8988T (cell line): ENCODE data around the gene SYPL1.

Experiments
- DNase-seq: peaks from one replicate; pipeline ENCODE4 v3.0.0; 2011

The SYPL1 gene

GRCh38 chr7:106089647-106090046 is 22.5 kb downstream of the SYPL1 start:
- DNase-seq: no peak

DNA sequence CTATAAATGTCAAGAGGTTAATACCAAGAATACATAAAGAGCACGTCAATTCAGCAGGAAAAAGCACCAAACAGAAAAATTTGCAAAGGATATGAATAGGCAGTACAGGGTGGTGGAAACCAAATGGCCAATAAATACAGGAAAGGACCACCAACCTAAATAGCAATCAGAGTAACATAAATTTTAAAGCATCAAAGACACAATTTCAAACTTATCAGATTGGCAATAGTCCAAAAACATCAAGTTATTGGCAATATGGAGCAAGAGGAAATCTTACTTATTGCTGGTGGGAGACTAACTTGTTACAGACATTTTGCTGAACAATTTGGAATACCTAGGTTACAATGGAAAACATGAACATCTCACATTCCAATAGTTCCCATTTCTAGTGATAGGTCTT is 24.1 kb downstream of the SYPL1 start:
- no peak for DNase-seq

GRCh38 chr7:106086062-106086461 is 26.1 kb downstream of the SYPL1 start:
- DNase-seq: no peak

GRCh38 chr7:106085015-106085414 is 27.1 kb downstream of the SYPL1 start:
- no peak for DNase-seq

GRCh38 chr7:106083717-106084116 is 28.4 kb downstream of the SYPL1 start:
- DNase-seq: no peak

- DNase-seq: no peak
Measured at GRCh38 chr7:106082087-106082854, 29.8 kb downstream of the SYPL1 start.

DNA sequence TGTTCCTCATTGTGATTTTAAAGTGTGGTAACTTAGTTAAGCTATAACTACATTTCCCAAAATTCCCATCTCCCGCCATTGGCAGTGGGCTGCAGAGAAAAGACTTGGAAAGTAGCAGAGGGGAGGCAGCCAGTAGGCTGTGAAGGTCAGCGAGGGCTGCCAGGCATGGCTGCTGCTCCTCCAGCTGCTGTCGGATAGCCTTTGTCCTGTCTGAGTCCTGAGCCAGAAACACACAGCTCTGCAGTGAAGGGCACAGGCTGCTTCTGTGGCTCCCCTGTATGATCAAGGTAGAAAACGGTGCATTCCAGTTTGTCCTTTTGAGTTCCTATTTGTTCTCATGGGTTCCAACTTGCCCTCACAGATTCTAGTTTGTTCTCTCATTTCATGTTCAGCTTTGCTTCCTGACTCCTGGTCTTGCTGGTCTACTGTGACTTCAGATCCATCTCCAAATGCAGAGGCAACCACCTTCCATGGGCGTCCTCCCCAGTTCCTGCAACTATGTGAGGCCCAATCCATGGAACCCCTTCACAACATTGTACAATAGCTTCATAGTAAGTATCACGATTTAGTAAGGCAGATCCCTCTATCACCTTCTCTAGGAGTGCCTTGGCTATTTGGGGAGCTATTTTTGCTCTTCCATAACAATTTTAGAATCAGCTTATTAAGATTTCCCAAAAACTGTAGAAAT is 31.7 kb downstream of the SYPL1 start:
- no peak for DNase-seq

- no peak for DNase-seq
Measured at GRCh38 chr7:106076537-106076936, 35.6 kb downstream of the SYPL1 start.

GRCh38 chr7:106075937-106076336 is 36.2 kb downstream of the SYPL1 start:
- DNase-seq: no peak

DNA sequence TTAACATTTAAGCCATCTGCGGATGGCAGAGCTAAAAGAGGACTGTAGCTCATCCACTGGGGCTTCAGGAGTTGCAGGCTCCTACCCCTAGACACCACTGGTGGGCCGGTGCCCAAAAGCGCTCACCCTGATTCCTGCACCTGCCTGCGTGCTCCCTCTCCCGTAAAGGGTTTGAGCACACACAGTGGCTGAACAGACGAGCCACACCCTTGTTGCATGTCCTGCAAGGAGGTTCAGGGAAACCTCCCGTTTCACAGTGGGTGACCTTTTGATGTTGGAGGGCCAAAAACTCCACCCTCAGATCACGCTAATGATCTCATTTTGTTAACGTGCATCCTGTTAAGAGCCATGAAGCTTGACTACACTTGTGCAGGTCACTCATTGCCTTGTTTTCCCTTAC is 37.9 kb downstream of the SYPL1 start:
- no peak for DNase-seq

DNA sequence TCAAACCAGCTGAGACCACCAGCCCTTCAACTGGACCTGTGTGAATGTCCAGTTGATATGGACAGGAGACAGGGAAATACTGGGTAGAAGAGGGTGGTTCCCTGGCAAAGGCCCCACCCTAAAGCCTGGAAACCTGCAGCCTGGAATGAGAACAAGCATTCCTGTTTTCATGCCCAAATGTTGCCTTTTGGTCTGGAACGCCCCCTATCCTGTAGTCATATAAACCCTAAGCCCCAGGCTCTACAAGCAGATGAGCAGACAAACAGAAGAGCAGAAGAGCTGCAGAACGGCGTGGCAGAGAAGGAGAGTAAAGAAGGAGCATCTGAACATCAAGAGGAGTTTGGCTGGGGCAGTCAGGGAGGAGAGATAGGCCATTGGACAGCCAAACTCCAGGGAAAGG is 38.4 kb downstream of the SYPL1 start:
- DNase-seq: no peak

GRCh38 chr7:106072715-106073091 is 39.4 kb downstream of the SYPL1 start:
- no peak for DNase-seq

GRCh38 chr7:106071999-106072714 is 40.0 kb downstream of the SYPL1 start:
- DNase-seq: no peak

- no peak for DNase-seq
Measured at GRCh38 chr7:106071356-106071998, 40.6 kb downstream of the SYPL1 start.

DNA sequence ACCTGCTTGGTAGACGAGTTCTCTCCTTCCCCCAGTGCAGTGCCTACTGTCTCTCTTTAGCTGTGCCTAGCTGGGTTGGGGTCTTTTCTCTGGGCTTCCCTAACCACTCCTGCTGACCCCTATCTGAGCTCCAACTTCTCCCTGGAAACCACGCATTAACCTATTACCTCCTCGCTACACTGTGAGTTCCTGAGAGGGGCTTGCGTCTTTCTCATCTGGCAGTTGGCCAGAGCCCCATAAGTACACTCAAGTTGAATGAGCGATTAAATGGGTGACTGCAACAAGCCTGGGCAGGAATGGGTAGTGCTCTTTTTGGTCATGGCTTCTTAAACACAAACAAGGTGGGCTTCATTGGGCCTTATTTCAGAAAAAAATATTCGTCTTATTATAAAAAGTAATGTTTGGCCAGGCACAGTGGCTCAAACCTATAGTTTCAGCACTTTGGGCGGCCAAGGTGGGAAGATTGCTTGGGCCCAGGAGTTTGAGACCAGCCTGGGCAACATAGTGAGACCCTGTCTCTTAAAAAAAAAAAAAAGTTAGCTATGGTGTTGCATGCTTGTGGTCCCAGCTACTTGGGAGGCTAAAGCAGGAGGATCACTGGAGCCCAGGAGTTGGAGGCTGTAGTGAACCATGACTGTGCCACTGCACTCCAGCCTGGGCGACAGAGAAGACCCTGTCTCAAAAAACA is 41.4 kb downstream of the SYPL1 start:
- no peak for DNase-seq

GRCh38 chr7:106070201-106070551 is 41.9 kb downstream of the SYPL1 start:
- DNase-seq: no peak

DNA sequence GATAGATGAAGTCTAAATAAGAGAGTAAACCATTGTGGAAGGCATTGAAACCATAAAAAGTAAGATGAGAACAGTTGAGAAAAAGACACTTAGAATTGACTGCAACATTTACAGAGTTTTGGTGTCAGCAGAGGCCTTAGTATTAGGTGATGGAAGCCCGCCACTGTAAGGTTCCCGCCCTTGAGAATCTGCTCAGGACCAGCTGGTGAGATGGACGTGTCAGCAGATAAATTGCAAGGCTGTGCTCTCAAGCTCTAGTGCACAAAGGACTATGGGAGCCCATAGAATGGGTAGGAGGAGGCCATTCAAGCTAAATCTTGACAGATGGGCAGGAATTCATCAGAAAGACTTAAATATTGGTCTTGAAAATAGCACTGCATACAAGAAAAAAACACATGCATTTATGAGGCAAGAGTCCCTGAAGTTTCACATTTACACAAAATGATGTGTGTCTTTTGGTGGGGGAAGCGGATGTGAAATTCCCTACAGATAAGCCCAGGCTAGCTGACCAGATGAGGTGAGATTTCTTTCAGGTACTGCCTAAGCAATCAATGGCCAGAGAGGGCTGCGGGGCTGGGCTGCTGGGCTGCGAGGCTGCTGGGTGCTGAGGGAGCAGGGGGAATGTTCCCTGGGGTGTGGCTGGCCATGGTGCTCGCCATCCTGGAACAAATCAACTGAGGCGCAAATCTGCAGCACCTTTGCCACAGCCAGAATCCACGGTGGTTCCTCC is 42.5 kb downstream of the SYPL1 start:
- no peak for DNase-seq

GRCh38 chr7:106068986-106069385 is 43.1 kb downstream of the SYPL1 start:
- no peak for DNase-seq

DNA sequence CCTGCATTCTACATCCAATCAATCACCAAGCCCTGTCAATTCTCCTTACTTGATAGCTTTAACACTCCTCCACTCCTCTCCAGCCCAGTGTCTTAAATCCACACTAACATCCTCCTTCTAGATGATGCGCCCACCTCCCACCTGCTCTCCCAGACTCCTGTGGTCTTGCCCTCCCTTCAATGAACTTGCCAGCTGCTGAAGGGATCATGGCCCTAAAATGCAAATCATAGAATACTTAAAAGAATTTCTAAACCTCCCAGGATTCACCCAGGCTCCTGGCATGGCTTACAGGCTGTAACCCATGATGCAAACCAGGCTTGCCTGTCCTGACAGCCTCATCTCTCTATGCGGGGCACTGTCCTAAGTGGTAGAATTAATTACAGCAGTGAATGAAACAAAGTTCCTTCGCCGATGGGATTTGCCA is 43.6 kb downstream of the SYPL1 start:
- DNase-seq: no peak

GRCh38 chr7:106067678-106068077 is 44.4 kb downstream of the SYPL1 start:
- DNase-seq: no peak

GRCh38 chr7:106065575-106066500 is 46.3 kb downstream of the SYPL1 start:
- DNase-seq: no peak
